GM18499 (cell line): ENCODE measurements around the gene MOB3A.
"Not testable (repeated sequence)": the region's sequence is repeated elsewhere in the genome, so short reads cannot be mapped to it uniquely, and the experiment has no call there.

Source experiments
- ATAC-seq: cut with Tn5 transposase; IDR thresholded peaks from one replicate; pipeline ENCODE4 v1.9.1; 2021; ENCODE audit warnings: moderate number of reproducible peaks; ENCODE audit not compliant: insufficient read depth, unreplicated experiment

MOB3A gene

GRCh38 chr19:2110822-2111221, 14.7 kb upstream of the MOB3A start:
- no peak for ATAC-seq

GRCh38 chr19:2109046-2109864, 13.1 kb upstream of the MOB3A start:
- ATAC-seq, result no peak

GRCh38 chr19:2108251-2109016, 12.3 kb upstream of the MOB3A start:
- no peak for ATAC-seq

GRCh38 chr19:2103045-2103707, 7.0 kb upstream of the MOB3A start:
- ATAC-seq, result no peak

GRCh38 chr19:2101417-2102335, 5.5 kb upstream of the MOB3A start:
- ATAC-seq, result no peak

- ATAC-seq, result no peak
These were observed 4.6 kb upstream of the MOB3A start for GRCh38 chr19:2100719-2101061.

- ATAC-seq, result no peak
These were observed 4.0 kb upstream of the MOB3A start for GRCh38 chr19:2099937-2100718.

GRCh38 chr19:2099054-2099501, 3.0 kb upstream of the MOB3A start:
- ATAC-seq, result no peak

GRCh38 chr19:2097886-2098327, 1.8 kb upstream of the MOB3A start:
- no peak for ATAC-seq

- no peak for ATAC-seq
These were observed 1.2 kb upstream of the MOB3A start for GRCh38 chr19:2097203-2097885.

- ATAC-seq, result peak; percentile 39
These were observed 515 bp upstream of the MOB3A start, which contains the start of gene IZUMO4 for GRCh38 chr19:2096480-2097202. Gene IZUMO4 (plus strand): TSS chr19:2096915. CDS start chr19:2096946, 31 bp downstream.

- ATAC-seq, result not testable (repeated sequence)
These were observed 4.1 kb downstream of the MOB3A start for GRCh38 chr19:2091926-2092525.

- no peak for ATAC-seq
These were observed 6.4 kb downstream of the MOB3A start for GRCh38 chr19:2089727-2090053.

- ATAC-seq, result no peak
These were observed 7.0 kb downstream of the MOB3A start for GRCh38 chr19:2089001-2089711.

- ATAC-seq, result no peak
These were observed 8.5 kb downstream of the MOB3A start for GRCh38 chr19:2087621-2088100.

- not testable (repeated sequence) for ATAC-seq
These were observed 9.2 kb downstream of the MOB3A start for GRCh38 chr19:2086695-2087620.
